Measurements from ENCODE around the gene LAX1. TPM values are rescaled to one million over a fixed set of nuclear protein-coding genes. Genes with fewer than 3 reads are reported as not detected.

LAX1 gene
- polyA plus RNA-seq, 1 donor (not counting 4 experiments of a cell fraction or from before 2014, with no cell fraction given) = 0.07 TPM

GRCh38 chr1:203794764-203795440, 29.9 kb downstream of the LAX1 start:
- DNase-seq (ENCODE audit: low read depth, low spot score) (no peak), FAIRE-seq (no peak)
- Histone ChIP-seq H3K79me2 (ENCODE audit: control insufficient read depth, insufficient read depth, low read length) (peaks cover 40% of the 10 kb centered on the region), H3K27ac (ENCODE audit: control insufficient read depth, insufficient read depth, low read length) (peak overlapping the region; percentile 98), H3K27me3 (ENCODE audit: control insufficient read depth, extremely low read depth, insufficient read depth, low read length) (no peaks in the 10 kb centered on the region), H3K9ac (ENCODE audit: control insufficient read depth, extremely low read depth, insufficient read depth, low read length) (peak overlapping the region; percentile 98), H3K36me3 (ENCODE audit: control insufficient read depth in 2 of 2, extremely low read depth in 1 of 2, insufficient read depth in 2 of 2, low read length in 2 of 2) (peaks cover 3 to 24% of the 10 kb centered on the region in 2 experiments), H3K4me1 (ENCODE audit: control insufficient read depth, extremely low read depth, insufficient read depth, low read length) (peaks cover 35% of the 10 kb centered on the region), H3K9me3 (ENCODE audit: control insufficient read depth, low read depth, low read length) (no peaks in the 10 kb centered on the region), H3K4me3 (ENCODE audit: control insufficient read depth in 2 of 3, extremely low read depth in 1 of 3, insufficient read depth in 2 of 3, low read depth in 1 of 3, low read length in 3 of 3) (peak overlapping the region; percentile 58 to 79 (median 69)), H2AFZ (ENCODE audit: control insufficient read depth, low read length) (peak overlapping the region; percentile 75), H3K4me2 (ENCODE audit: control insufficient read depth, extremely low read depth, insufficient read depth, low read depth, low read length) (peak overlapping the region; percentile 85), H4K20me1 (ENCODE audit: control insufficient read depth, extremely low read depth, insufficient read depth, low read length) (peaks cover 9% of the 10 kb centered on the region), H3K9me1 (ENCODE audit: control insufficient read depth, extremely low read depth, insufficient read depth, low read length) (peaks cover 3% of the 10 kb centered on the region)
- dilution Hi-C loops (cut with MboI; ENCODE audit: extremely low pct_ligation_motif_present, low sequenced_read_pairs) = loop anchor here (10.0 kb wide), 1 partner anchor 70 kb away; no protein-coding TSS in a partner anchor
- TF ChIP-seq EZH2 (IDR thresholded peaks at IDR 0.05; ENCODE audit: low read length) (no peak), CTCF (optimal IDR thresholded peaks at IDR 0.05 in 1 of 3, IDR thresholded peaks at IDR 0.05 in 1 of 3, conservative IDR thresholded peaks at IDR 0.05 in 1 of 3; ENCODE audit: extremely low read depth in 1 of 3, insufficient read depth in 2 of 3, low read length in 3 of 3) (no peak)

GRCh38 chr1:203795441-203796235, 30.7 kb downstream of the LAX1 start, which contains the start of the genes ZBED6 and ZC3H11A:
TSS of gene ZBED6 (plus strand) at chr1:203795623. CDS start at chr1:203797523, 1,900 bp downstream.
TSS of gene ZC3H11A (plus strand) at chr1:203795623. CDS start at chr1:203817071, 21,448 bp downstream.
- H3K9me3 ChIP-seq (ENCODE audit: control insufficient read depth, low read depth, low read length) = no peaks in the 10 kb centered on the region
- FAIRE-seq = peak; percentile 69

More at GRCh38 chr1:203795441-203796235, 30.7 kb downstream of the LAX1 start, which contains the start of the genes ZBED6 and ZC3H11A:
- Histone ChIP-seq H3K4me3 (ENCODE audit: control insufficient read depth in 2 of 3, extremely low read depth in 1 of 3, insufficient read depth in 2 of 3, low read depth in 1 of 3, low read length in 3 of 3) (peak within 1 kb of the TSS; percentile 69 to 79 (median 76)), H3K4me2 (ENCODE audit: control insufficient read depth, extremely low read depth, insufficient read depth, low read depth, low read length) (peak within 1 kb of the TSS; percentile 93), H3K27ac (ENCODE audit: control insufficient read depth, insufficient read depth, low read length) (peak within 1 kb of the TSS; percentile 98), H3K27me3 (ENCODE audit: control insufficient read depth, extremely low read depth, insufficient read depth, low read length) (no peaks in the 10 kb centered on the region), H3K36me3 (ENCODE audit: control insufficient read depth in 2 of 2, extremely low read depth in 1 of 2, insufficient read depth in 2 of 2, low read length in 2 of 2) (peaks cover 3 to 24% of the 10 kb centered on the region in 2 experiments), H3K9ac (ENCODE audit: control insufficient read depth, extremely low read depth, insufficient read depth, low read length) (peak within 1 kb of the TSS; percentile 98), H3K9me1 (ENCODE audit: control insufficient read depth, extremely low read depth, insufficient read depth, low read length) (peaks cover 3% of the 10 kb centered on the region), H3K4me1 (ENCODE audit: control insufficient read depth, extremely low read depth, insufficient read depth, low read length) (peaks cover 40% of the 10 kb centered on the region), H3K79me2 (ENCODE audit: control insufficient read depth, insufficient read depth, low read length) (peaks cover 47% of the 10 kb centered on the region), H4K20me1 (ENCODE audit: control insufficient read depth, extremely low read depth, insufficient read depth, low read length) (peaks cover 9% of the 10 kb centered on the region), H2AFZ (ENCODE audit: control insufficient read depth, low read length) (peak within 1 kb of the TSS; percentile 75)
- DNase-seq (ENCODE audit: low read depth, low spot score) = peak; percentile 92
- dilution Hi-C loops (cut with MboI; ENCODE audit: extremely low pct_ligation_motif_present, low sequenced_read_pairs) = loop anchor here (10.0 kb wide), 1 partner anchor 71 kb away; no protein-coding TSS in a partner anchor
- no peak for TF ChIP-seq EZH2 (IDR thresholded peaks at IDR 0.05; ENCODE audit: low read length)
- no peak for TF ChIP-seq CTCF (optimal IDR thresholded peaks at IDR 0.05 in 1 of 3, IDR thresholded peaks at IDR 0.05 in 1 of 3, conservative IDR thresholded peaks at IDR 0.05 in 1 of 3; ENCODE audit: extremely low read depth in 1 of 3, insufficient read depth in 2 of 3, low read length in 3 of 3)
